Measurements from ENCODE around the gene RPS27A. TPM values are rescaled to one million over a fixed set of nuclear protein-coding genes. Genes with fewer than 3 reads are reported as not detected.

RPS27A gene
- total and polyA plus RNA-seq, 10 of the 15 experiments (the other 5 are each of a cell fraction or from before 2014, with no cell fraction given) = 1,460 to 4,705 (median 1,996) TPM

GRCh38 chr2:55268907-55269644 is 36.6 kb downstream of the RPS27A start, which contains the start of gene MTIF2:
Gene MTIF2, minus strand, starts transcription at chr2:55269231. Its CDS starts 5,373 bp downstream, at chr2:55263858.
- Histone ChIP-seq H3K79me2 (ENCODE audit: control insufficient read depth, insufficient read depth, low read length) (peaks cover 11% of the 10 kb centered on the region), H3K4me2 (ENCODE audit: control insufficient read depth, insufficient read depth) (peak within 1 kb of the TSS; percentile 99), H3K9me3 (replicated peaks; ENCODE audit: control insufficient read depth, insufficient read depth, low read length) (no peaks in the 10 kb centered on the region), H3K27ac (ENCODE audit: control insufficient read depth, insufficient read depth) (peak within 1 kb of the TSS; percentile 83), H3K36me3 (ENCODE audit: control insufficient read depth in 2 of 2, insufficient read depth in 2 of 2, low read length in 1 of 2) (peaks cover 0 to 8% of the 10 kb centered on the region in 2 experiments; a peak in 1 of 4 replicates), H3K4me3 (peak within 1 kb of the TSS; percentile 85), H4K20me1 (ENCODE audit: control insufficient read depth, insufficient read depth) (no peaks in the 10 kb centered on the region), H2AFZ (ENCODE audit: control insufficient read depth, low read depth, low read length) (peak within 1 kb of the TSS; percentile 98), H3K9ac (ENCODE audit: control insufficient read depth, insufficient read depth, low read length) (peak within 1 kb of the TSS; percentile 98), H3K4me1 (ENCODE audit: control insufficient read depth, insufficient read depth, low read length) (no peaks in the 10 kb centered on the region), H3K27me3 (replicated peaks in 1 of 2; ENCODE audit: control insufficient read depth in 2 of 2, insufficient read depth in 2 of 2, low read length in 1 of 2) (no peaks in the 10 kb centered on the region)
- in situ Hi-C loops (cut with MboI) (no loop called here), intact Hi-C loops (cut with micrococcal nuclease; ENCODE audit: unreplicated experiment) (loop anchor here (1.0 to 5.0 kb wide), 2 partner anchors 12 to 37 kb away; partner anchors contain the start of genes CLHC1 and RPS27A)
- peak; percentile 78 for DNase-seq (ENCODE audit: low read depth, low spot score)
- RAD21 ChIA-PET (ENCODE audit: unreplicated experiment) = interaction anchor here (1.1 kb wide), 1 partner anchor 9 kb away, joined by 3 read pairs; no protein-coding TSS in a partner anchor
- CTCF ChIA-PET = interaction anchor here (0.7 to 1.4 kb wide), 3 partner anchors 9 to 163 kb away, joined by 3 read pairs; no protein-coding TSS in a partner anchor
- POLR2A ChIA-PET = interaction anchor here (0.6 to 1.2 kb wide), 8 partner anchors 12 to 333 kb away, joined by 3 to 8 read pairs (median 3); partner anchors contain the start of genes CLHC1 and RPS27A
- SMC1A ChIA-PET (ENCODE audit: uncharacterized antibody, unreplicated experiment) = interaction anchor here (0.8 to 2.4 kb wide), 8 partner anchors 9 to 68 kb away, joined by 3 to 9 read pairs (median 3); no protein-coding TSS in a partner anchor
- FAIRE-seq = peak; percentile 74
- no TSS peak for BruUV-seq (replicated peaks)
- WGBS (ENCODE audit: insufficient coverage, insufficient replicate concordance, low lambda C conversion rate, missing lambda C conversion rate) = 1% methylated on average over 42 of the region's 43 CpGs
- peak; percentile 99 for ATAC-seq
- TF ChIP-seq, protein P1, sequence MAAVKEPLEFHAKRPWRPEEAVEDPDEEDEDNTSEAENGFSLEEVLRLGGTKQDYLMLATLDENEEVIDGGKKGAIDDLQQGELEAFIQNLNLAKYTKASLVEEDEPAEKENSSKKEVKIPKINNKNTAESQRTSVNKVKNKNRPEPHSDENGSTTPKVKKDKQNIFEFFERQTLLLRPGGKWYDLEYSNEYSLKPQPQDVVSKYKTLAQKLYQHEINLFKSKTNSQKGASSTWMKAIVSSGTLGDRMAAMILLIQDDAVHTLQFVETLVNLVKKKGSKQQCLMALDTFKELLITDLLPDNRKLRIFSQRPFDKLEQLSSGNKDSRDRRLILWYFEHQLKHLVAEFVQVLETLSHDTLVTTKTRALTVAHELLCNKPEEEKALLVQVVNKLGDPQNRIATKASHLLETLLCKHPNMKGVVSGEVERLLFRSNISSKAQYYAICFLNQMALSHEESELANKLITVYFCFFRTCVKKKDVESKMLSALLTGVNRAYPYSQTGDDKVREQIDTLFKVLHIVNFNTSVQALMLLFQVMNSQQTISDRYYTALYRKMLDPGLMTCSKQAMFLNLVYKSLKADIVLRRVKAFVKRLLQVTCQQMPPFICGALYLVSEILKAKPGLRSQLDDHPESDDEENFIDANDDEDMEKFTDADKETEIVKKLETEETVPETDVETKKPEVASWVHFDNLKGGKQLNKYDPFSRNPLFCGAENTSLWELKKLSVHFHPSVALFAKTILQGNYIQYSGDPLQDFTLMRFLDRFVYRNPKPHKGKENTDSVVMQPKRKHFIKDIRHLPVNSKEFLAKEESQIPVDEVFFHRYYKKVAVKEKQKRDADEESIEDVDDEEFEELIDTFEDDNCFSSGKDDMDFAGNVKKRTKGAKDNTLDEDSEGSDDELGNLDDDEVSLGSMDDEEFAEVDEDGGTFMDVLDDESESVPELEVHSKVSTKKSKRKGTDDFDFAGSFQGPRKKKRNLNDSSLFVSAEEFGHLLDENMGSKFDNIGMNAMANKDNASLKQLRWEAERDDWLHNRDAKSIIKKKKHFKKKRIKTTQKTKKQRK (IDR thresholded peaks at IDR 0.05; ENCODE audit: low read depth, low read length) = 0 out of 2 replicates have a peak, but pooled peaks have one; percentile 8
- TF ChIP-seq PML (IDR thresholded peaks at IDR 0.05; ENCODE audit: low read length) (peak; percentile 96), SP1 (IDR thresholded peaks at IDR 0.05; ENCODE audit: low read depth, low read length) (peak; percentile 75), TCF3 (IDR thresholded peaks at IDR 0.05; ENCODE audit: borderline replicate concordance, insufficient read depth, low read depth, low read length) (peak; percentile 49; the same call in 1 of the 2 replicates), STAT1 (conservative IDR thresholded peaks at IDR 0.05) (0 out of 2 replicates have a peak, but pooled peaks have one; percentile 57), POLR2AphosphoS5 (IDR thresholded peaks at IDR 0.05; ENCODE audit: low read length) (peak; percentile 98), EGR1 (IDR thresholded peaks at IDR 0.05; ENCODE audit: borderline replicate concordance in 1 of 2, low read depth in 2 of 2, low read length in 2 of 2) (peak; percentile 61 to 84; a peak in 2 of 3 replicates), RAD51 (IDR thresholded peaks at IDR 0.05) (peak; percentile 42), CBX3 (IDR thresholded peaks at IDR 0.05; ENCODE audit: borderline replicate concordance, low read depth) (no peak), RAD21 (IDR thresholded peaks at IDR 0.05; ENCODE audit: insufficient read depth, low read depth, low read length) (no peak; the same call in 1 of the 2 replicates), ELK1 (IDR thresholded peaks at IDR 0.05; ENCODE audit: low read depth, low read length) (peak; percentile 91), SREBF1 (IDR thresholded peaks at IDR 0.05; ENCODE audit: low read length) (no peak; the same call in 1 of the 2 replicates), NKRF (conservative IDR thresholded peaks at IDR 0.05) (peak; percentile 75), CHD2 (IDR thresholded peaks at IDR 0.05; ENCODE audit: borderline replicate concordance, low read depth, low read length) (peak; percentile 79)
- TF ChIP-seq, protein P2, sequence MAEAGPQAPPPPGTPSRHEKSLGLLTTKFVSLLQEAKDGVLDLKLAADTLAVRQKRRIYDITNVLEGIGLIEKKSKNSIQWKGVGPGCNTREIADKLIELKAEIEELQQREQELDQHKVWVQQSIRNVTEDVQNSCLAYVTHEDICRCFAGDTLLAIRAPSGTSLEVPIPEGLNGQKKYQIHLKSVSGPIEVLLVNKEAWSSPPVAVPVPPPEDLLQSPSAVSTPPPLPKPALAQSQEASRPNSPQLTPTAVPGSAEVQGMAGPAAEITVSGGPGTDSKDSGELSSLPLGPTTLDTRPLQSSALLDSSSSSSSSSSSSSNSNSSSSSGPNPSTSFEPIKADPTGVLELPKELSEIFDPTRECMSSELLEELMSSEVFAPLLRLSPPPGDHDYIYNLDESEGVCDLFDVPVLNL (IDR thresholded peaks at IDR 0.05; ENCODE audit: low read depth, low read length) = no peak

Measured in GM12878 (cell line).